Middle frontal gyrus (tissue), 1 donor: Measurements from ENCODE around the gene CMIP.
"Not testable (repeated sequence)": the region's sequence is repeated elsewhere in the genome, so short reads cannot be mapped to it uniquely, and the experiment has no call there.

Experiments used
- DNase-seq: peaks from one replicate; pipeline ENCODE4 v3.0.0-alpha.2; 2015; ENCODE audit warnings: low spot score; ENCODE audit errors: extremely low spot score

CMIP gene

GRCh38 chr16:81565321-81566028 lies 120.9 kb downstream of the CMIP start:
- no peak for DNase-seq

- DNase-seq = no peak
Measured at GRCh38 chr16:81566086-81567007, 121.7 kb downstream of the CMIP start.

GRCh38 chr16:81567087-81567486 lies 122.5 kb downstream of the CMIP start:
- no peak for DNase-seq

- no peak for DNase-seq
Measured at GRCh38 chr16:81567987-81568748, 123.6 kb downstream of the CMIP start.

- DNase-seq = no peak
Measured at GRCh38 chr16:81568749-81569087, 124.1 kb downstream of the CMIP start.

- no peak for DNase-seq
Measured at GRCh38 chr16:81569361-81570034, 124.9 kb downstream of the CMIP start.

GRCh38 chr16:81570151-81570846 lies 125.7 kb downstream of the CMIP start:
- DNase-seq = no peak

- DNase-seq = no peak
Measured at GRCh38 chr16:81571175-81571574, 126.6 kb downstream of the CMIP start.

GRCh38 chr16:81571592-81572385 lies 127.2 kb downstream of the CMIP start:
- no peak for DNase-seq

GRCh38 chr16:81572386-81573144 lies 128.0 kb downstream of the CMIP start:
- no peak for DNase-seq

GRCh38 chr16:81573533-81574020 lies 129.0 kb downstream of the CMIP start:
- no peak for DNase-seq

- no peak for DNase-seq
Measured at GRCh38 chr16:81574168-81574567, 129.6 kb downstream of the CMIP start.

GRCh38 chr16:81575307-81575706 lies 130.7 kb downstream of the CMIP start:
- DNase-seq = no peak

GRCh38 chr16:81575834-81576233 lies 131.2 kb downstream of the CMIP start:
- DNase-seq = no peak

- no peak for DNase-seq
Measured at GRCh38 chr16:81576696-81577095, 132.1 kb downstream of the CMIP start.

- not testable (repeated sequence) for DNase-seq
Measured at GRCh38 chr16:81577272-81577671, 132.7 kb downstream of the CMIP start.

- no peak for DNase-seq
Measured at GRCh38 chr16:81578076-81578475, 133.5 kb downstream of the CMIP start.

GRCh38 chr16:81578636-81579413 lies 134.2 kb downstream of the CMIP start:
- DNase-seq = no peak
